Fibroblast of skin of left biceps (primary cell): ENCODE measurements around the gene MIAT.

Source experiments
- DNase-seq, 2 experiments: peaks; one replicate each; pipeline ENCODE4 v3.0.0-alpha.2; 2013; ENCODE audit warnings: low read depth in 2 of 2

The MIAT gene

DNA sequence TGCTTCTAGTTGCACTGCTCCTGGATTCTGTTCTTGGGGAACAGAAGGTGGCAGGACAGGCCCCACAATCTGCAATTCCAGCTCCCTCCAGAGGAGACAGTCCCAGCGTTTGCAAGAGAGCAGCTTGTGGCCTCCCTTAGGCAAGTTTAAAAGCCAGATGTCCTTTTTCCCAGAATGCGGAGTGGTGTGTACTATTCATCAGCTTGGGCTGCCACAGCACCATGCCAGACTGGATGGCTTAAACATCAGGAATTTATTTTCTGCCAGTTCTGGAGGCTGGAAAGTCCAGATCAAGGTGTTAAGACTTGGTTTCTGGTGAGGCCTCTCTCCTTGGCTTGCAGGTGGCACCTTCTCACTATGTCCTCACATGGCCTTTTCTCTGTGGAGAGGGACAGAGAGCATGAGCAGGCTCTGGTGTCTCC is 11.7 kb downstream of the MIAT start:
- DNase-seq, result no peak

DNA sequence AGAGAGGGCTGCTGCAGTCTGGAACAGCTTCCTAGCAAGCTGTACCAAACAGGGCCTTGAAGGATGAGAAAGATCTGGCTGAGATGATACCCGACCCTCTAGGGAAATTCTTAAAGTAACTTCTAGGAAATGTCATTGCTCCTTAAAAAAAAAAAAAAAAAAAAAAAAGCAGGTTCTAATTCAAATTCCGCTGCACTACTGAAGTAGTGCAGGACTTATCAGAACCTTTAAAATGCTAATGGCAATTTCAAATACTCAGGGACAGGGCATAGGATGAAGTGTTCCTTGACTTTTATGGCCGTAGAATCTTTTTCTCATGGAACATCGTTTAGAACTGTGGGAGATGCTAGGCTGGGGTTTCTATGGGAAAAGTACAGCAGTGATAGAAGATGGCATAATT is 13.1 kb downstream of the MIAT start:
- DNase-seq, result no peak

DNA sequence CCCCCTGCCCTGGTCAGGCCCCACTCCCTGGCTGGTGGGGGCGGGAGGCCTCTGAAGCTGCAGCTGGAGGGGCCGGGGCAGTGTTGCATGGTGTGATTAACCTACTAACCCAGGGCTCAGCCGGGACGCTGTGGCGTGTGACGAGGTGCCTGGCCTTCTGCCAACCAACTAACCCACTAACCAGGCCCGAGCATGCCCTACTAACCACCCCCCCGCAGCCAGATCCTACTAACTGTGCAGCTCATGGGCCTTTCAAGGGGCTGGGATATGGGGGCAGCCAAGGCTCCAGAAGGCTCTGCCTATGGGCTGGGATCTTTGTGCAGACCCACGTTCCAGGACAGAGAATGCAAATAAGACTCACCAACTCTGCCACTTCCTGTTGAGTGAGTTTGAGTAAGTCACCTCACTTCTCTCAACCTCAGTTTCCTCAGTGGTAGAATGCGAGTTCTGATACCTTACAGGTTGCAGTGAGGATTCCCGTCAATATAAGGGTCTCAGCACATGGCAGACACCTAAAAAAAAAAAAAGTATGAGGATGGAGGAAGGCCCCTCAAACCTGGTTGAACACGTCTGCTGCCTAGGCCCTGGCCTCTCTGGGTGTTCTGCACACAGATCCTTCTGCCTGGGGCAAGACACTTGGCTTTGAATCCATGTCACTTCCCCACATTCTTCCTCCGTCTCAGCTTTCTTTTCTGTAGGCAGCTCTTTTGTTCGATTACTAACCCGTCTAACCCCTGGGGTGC is 14.1 kb downstream of the MIAT start:
- no peak for DNase-seq

DNA sequence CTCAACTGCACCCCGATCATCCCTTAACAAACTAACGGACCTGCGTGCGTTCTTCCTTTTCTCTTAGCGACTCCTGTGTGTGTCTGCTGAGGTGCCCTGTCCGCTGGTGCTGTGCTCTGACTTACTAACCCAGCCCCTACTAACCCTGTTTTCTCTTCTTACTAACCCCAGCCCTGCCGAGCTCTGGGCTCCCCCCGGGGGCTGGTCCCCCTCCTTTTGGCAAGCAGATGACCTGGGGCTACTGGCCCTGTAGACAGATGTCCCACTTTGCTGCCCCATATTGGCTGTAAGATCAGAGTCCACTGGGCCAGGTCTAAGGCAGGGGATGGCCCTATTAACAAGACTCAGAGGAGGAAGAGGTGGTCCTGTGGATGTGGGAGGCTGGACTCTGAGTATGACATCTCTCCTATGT is 14.7 kb downstream of the MIAT start:
- DNase-seq, result no peak

DNA sequence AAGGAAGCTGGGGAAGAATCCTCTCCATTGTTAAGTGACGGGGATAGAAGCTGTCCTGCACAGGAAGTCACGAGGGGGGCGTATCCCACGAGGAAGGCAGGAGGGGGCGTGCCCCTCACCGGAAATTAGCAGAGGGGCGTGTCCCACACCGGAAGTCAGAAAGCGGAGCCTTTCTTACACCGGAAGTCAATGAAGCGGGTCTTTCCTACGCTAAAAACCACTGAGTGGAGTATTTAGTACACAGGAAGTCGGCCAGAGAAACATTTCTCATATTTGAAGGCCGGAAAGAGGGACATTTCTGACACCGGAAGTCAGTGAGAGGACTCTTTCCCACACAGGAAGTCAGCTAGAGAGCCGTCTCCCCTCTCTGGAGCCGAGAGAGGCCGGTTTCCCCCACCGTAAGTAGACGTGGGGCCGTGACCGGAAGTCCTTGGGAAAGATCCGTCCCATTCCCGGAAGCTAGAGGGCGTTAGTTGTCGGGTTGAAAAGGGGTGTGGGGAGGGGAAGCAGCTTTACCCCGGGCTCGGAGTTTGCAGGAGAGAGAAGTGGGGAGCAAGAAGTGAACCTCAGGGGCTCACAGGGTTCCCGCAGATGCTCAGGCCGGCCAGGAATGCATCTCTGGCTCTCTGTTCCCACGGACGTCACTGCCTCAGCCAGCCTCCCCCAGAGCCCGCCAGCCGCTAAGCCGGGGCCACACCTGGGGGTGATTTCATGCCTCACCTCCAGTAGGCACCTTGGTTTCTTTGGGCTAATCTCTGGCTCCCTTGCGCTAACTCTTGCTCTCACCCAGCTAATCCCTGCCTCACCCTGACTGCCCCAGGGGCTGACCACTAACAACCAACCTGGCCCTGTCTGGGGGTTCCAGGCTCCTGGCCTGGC is 15.4 kb downstream of the MIAT start:
- DNase-seq, result peak; percentile 90 to 91

DNA sequence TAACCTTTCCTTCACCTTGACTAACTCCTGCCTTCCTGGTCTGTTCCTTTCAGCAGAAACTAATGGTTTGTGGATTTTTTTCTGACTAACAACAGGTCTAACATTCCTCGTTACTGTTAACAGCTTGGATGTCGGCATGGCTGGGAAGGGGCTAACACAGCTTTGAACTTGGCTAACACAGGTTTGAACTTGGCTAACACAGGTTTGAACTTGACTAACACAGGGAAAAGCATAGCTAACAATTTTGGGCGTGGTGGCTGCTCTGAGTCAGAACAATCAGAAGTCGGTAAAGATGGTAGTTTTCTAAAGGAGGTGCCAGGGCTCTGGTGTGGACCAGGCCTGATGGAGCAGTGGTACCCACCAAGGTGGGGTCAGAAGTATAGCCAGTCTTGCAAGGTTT is 16.1 kb downstream of the MIAT start:
- DNase-seq, result no peak

DNA sequence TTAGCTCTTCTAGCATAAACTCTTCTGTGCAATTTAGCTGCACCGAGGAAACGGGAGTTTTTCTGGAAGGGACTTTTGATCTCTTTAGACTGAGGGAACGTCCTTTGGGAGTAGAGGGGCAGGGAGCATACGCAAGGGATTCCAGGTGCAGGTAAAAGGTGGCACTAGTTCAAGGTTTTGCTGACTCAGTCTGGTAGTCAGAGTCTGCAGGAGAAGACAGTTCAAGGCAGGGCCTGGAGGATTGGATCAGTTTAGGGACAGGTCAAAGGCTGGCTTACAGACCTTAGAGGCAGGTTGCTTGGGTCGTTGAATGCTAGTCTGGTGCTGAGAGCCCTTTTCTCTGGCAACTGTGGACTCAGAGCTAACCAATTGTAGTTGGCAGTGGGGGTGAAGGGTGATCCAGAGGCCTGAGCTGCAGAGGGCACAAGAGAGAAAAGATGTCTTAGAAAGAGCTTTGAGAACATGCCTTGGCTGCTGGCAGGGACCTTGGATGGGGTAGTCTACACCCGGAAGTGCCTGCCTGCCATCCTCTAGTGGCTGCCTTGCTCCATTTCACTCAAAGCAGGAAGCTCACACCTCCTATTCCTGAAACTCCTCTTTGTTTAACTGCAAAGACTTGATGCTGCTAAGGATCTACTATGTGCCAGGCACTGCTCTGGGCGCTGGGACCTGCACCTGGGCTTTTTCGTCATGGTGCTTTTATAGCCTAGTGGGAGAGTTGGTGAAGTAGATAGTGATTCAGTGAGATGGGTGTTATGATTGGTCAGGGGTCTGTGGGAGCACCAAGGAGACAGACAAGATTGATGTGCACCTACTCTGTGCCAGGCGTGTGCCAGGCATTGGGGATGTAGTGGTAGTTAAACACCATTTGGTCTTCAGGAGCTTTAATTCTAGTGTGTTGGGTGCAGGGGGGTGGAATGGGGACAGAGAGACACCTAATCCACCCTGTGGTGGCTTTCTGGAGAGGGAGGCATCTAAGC is 17.1 kb downstream of the MIAT start:
- no peak for DNase-seq

DNA sequence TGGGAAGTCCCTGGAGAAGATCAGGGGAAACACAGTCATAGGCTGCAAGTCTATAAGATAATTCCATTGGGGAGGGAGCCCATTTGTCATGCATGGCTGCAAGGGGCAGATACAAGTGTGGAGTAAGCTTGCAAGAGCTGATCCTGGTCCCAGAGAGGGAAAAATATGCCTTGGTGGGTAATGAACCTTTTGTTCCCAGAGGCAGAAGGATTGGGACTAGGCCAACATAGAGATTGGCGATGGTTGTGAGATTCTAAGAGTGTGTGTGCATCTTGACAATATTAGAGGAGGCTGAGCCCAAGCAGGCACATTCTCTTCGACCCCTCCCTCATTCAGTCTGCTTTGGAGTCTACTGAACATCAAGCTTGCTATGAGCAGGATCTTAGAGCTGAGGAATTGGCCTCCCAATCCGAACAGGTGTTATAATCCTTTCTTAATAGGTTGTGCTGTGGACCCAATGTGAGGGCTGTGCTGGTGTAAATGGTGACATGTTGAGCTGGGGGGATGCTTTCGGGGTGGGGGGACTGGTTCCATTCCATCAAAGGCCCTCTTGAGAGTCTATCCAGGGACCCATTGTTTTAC is 18.4 kb downstream of the MIAT start:
- DNase-seq, result no peak

DNA sequence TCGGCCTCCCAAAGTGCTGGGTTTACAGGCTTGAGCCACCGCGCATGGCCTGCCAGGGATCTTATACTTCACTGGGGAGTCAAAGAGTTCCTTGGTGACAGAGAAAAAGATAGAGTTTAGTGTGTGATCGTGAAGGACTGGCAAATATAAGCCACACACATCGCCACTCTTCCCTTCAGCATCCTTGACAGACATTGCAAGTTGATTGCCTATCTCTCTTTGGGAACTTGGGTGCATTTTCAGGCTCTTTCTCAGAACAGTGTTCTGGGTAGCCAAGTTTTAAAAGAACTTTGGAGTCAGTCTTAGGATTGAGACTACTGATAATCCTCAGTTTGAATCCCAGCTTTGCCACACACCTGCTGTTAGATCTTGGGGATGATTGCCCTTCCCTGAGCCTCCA is 19.8 kb downstream of the MIAT start:
- DNase-seq, result no peak

DNA sequence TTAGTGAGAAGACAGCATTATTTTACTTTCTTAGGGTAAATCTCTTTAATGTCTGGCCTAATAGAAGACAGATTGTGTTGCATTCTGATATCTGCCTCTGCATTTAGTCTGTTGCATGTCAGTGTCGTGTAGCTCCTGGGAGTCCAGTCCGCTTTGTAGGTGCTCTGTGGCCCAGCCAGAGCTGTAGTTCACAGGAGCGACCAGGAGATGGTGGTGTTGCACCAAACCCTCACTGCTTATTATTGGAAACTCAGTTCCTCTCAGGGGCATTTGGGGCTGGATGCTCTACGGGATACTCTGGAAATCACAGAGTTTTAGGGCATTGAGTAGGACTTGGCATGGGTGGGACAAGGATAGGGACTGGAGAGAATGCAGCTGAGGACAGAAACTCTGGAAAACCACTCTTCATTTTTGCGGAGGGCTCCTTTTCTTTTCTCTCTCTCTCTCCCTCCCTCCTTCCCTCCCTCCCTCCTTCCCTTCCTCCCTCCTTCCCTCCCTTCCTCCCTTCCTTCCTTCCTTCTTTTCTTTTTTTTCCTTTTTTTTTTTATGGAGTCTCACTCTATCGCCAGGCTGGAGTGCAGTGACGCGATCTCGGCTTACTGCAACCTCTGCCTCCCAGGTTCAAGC is 21.7 kb downstream of the MIAT start:
- DNase-seq, result peak; percentile 45 to 48

DNA sequence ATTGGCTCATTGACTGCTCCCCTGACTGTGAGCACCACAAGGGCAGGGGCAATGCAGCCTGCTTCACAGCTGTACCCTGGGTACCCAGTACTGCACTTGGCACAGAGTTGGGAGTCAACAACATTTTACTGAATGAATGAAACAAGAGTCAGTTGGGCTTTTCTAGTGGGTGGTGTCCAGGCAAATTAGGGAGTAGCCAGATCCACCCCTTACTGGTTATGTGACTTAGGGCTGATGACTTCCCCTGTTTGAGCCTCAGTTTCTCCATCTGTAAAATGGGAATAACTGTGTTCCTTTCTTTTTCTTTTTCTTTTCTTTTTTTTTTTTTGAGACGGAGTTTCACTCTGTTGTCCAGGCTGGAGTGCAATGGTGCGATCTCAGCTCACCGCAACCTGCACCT is 23.1 kb downstream of the MIAT start:
- DNase-seq, result no peak

DNA sequence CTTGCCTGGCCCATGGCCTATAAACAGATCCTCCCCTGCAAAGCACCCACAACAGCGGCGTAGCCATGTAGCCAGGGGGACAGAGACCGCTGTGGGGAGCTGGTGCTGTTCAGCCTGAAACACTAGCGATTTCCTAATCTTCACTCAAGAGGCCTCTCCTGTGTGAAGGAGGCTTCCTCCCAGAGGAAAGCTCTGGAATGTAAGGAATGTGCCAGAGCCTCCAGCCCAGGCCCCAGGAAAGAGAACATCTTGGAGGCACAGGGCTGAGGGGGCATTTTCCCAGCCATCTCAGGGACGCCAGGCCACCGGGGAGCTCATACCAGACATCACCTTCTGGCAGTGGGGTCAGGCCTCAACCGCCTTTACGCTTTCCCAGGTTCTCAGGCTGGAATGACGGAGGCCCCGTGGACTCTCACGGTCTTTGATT is 24.0 kb downstream of the MIAT start:
- peak; percentile 68 to 69 for DNase-seq

DNA sequence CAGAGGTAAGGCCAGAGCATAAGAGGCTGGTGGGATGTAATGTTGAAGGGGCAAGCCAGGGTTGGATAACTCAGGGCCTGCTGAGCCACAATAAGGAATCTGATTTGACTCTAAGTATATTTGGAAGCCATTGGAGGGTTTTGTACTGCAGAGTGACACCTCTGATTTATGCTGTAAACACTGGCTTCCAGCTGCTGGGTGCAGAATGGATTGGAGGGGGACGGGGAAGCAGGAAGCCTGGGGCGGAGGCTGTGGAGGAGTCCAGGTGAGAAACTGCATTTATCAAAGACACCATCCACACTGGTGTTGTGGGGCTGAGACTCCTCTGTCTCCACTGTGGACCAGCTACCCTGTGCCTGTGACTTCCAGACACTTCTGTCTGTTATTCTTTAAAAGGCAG is 26.8 kb downstream of the MIAT start:
- no peak for DNase-seq

DNA sequence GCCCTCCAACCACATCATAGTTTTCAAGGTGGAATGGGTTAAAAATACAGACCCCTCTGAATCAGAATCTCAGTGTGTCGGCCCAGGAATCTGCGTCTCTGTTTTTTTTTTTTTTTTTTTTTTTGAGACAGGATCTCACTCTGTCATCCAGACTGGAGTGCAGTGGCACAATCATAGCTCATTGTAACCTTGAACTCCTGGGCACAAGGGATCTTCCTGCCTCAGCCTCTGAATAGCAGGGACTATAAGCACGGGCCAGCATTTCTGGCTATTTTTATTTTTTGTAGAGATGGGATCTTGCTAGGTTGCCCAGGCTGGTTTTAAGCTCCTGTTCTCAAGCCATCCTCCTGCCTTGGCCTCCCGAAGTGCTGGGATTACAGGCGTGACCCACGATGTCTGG is 28.2 kb downstream of the MIAT start:
- DNase-seq, result no peak

DNA sequence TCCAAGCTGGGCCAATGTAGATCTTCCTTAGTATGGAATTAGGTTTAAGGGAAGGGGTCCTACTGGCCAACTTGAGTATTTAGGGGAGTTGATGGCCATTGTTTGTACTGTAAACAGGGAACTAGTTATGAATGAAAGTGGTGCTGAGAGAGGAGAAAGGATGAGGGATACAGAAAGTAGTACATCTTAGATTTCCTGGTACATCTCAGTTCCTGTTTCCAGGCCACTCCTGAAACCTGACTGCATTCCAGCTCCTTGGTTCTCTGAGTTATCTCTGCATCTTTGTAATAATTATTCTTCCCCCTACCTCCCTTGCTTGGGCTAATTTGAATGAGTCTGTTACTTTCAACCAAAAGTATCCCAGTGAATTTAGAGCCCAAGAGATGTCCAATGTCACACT is 30.1 kb downstream of the MIAT start:
- no peak for DNase-seq

DNA sequence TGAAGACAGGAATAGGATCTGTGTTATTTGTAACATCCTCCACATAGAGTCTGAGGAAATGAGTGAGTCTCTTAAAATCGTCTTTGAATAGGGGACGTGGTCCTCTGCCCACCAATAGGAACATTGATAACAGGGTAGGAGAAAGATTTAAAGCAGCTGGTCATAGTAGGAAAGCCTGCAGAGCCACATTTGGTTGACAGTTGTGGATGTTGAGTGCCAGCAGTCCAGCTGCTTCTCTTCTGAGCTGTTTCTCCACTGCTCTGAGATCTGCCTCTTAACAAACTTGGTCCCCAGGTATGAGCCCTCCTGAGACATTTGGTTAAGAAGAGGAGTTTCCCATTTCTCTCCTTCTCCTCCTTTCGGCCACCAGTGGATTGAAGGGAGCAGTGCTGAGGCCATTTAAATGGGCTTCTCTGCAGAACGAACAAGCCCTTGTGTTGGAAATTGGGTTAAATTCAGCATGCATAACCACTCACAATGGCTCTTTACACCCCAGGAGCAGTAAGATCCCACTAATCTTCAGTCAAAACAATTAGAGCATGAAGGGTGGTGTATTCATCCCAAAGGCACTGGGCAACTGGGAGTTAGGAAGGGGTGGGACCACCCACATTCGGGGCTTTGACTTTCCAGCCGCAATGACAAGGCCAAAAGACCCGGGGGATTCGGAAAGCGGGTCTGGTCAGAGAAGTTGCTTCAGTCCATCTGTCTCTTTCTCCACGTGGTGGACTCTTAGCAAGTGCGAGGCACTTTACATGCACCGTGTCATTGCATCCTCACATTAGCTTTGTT is 32.3 kb downstream of the MIAT start:
- no peak for DNase-seq

DNA sequence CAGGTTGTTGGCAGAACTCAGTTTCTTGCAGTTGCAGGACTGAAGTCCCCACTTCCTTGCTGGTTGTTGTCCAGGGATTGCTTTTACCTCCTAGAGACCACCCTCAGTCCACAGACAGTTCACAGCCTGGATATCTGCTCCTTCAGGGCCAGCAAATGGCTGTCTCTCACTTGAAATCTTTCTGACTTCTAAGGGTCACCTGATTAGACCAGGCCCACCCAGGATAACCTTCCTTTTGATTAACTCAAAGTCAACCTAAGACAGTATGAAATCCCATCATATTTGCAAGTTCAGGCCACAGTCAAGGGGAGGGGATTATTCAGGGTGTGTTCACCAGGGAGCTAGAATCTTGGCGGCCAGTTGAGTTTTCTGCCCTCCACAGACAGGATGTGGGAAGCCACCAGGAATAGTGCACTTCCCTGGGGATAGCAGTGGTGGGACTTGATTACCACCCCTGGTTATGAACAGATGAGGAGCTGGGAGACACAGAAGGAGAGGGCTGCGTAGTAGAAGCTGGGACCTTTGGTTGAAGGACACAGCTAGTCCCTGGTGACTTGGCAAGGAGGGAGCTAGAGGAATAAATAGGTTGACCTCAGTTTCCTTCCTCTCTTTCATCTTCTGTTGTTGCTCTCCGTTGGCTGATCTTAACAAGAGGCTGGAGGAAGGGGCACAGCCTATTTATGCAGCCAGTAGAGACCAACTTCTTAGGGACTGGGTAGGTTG is 33.4 kb downstream of the MIAT start:
- DNase-seq, result no peak

DNA sequence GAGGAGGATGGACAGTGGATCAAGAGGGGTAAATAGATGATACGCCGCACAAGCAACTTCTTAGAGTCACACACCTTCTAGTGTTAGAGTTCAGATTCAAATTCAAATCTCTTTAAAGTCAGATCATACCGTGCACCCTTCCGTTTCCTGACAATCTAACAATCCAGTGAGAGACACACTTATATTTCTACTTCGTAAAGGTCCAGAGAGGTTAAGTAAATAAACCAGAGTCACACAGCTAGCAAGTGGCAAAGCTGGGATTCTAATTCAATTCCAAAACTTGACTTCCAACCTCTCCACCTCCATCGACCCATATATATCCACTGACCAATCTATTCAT is 34.0 kb downstream of the MIAT start:
- DNase-seq, result no peak

DNA sequence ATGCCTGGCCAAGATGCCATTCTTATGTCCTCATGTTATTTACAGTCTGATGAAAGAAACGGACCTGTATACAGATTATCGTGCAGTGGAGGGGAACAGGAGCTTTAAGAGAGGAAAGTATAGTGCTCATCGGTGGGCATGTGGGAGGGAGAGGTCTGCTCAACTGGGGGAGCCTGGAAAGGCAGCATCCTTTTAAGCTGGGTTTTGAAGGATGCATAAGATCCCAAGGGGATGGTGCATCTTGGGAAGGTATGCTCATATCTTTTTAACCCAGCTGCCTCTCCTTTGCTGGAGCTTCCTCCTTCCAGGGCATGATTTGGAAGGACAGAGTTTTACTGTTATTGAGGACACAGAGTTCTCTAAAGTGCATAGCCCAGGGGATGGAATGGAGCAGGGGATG is 34.8 kb downstream of the MIAT start:
- DNase-seq, result no peak

DNA sequence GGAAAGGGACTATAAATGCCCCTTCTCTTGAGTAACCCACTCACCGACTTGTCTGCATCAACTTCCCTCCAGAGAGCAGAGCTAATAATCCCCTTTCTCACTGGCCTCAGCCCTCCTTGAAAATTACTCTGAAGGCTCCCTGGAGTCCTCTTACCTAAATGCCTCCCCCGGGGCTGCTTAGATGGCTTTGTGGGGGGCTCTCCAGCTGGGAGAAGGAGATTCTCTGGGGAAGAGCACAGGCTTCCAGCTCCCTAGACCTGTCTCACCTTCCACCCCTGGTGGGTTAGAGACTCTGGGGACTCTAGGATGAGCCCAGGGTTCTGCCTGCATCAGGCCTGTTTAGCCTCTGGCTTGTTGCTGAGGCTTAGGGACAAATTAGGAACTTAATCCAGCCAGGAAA is 39.8 kb downstream of the MIAT start:
- DNase-seq, result no peak
